ENCODE results near the gene LRRC32. TPM values are rescaled to one million over a fixed set of nuclear protein-coding genes. Genes with fewer than 3 reads are reported as not detected.

The LRRC32 gene
- polyA plus RNA-seq, 3 donors = 1.5 TPM; not detected in 2

DNA sequence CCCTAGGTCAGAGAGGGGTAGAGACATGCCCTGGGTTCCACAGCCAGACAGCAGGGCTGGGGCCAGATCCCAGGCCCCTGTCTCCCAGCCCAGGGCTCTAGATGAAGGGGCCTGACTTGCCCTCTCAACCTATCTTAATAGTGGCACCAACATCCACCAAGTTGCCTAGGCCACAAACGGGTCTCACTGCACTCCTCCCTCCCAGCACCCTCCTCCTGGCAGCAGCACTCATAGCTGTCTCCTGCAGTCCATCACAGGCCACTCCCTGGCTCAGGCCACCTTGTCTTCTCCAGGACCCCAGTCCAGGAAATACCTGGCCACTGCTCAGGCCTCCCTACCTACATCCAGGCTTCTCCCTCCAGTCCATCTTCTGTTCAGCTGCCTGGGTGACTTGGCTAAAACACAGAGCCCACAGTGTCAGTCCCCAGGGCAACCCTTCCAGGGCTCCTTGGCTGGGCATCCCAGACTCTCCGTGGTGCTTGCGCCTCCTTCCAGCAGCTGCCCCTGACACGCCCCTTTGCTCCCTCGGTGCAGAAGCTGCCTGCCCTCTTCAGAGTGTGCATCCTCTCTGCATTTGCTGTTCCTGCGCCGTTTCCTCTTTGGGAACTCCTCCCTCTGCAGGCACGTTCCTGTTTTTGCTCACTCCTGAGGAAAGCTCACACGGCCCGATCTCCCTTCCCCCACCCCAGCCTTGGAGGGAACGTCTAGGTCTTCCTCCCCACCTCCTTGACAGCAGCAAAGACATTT, 40.5 kb downstream of the LRRC32 start:
- no peaks in the 10 kb centered on the region for H3K36me3 ChIP-seq (replicated peaks in 1 of 2; ENCODE audit: control insufficient read depth in 1 of 2, insufficient read depth in 2 of 2, low read length in 2 of 2)
- no peaks in the 10 kb centered on the region for H3K79me2 ChIP-seq (ENCODE audit: insufficient read depth, low read length)
- H3K4me3 ChIP-seq (replicated peaks in 1 of 3; ENCODE audit: low read depth in 2 of 3, low read length in 3 of 3) = peak overlapping the region in 1 of 3 experiments; percentile 44
- H3K27ac ChIP-seq (ENCODE audit: low read depth in 1 of 2, low read length in 2 of 2) = peak overlapping the region; percentile 96 to 100
- peak; percentile 89 to 96 (median 95) for DNase-seq
- H3K9me3 ChIP-seq (replicated peaks in 1 of 2; ENCODE audit: control insufficient read depth in 1 of 2, insufficient read depth in 1 of 2, low read length in 2 of 2) = peaks cover 12 to 14% of the 10 kb centered on the region in 2 donors
- peaks cover 0 to 3% of the 10 kb centered on the region in 2 donors for H3K27me3 ChIP-seq (ENCODE audit: control insufficient read depth in 2 of 2, insufficient read depth in 2 of 2, low read length in 2 of 2)
- H3K27ac Mint-ChIP-seq = peak overlapping the region; percentile 99 to 100 (median 100)
- H3K4me1 Mint-ChIP-seq = peaks cover 57% of the 10 kb centered on the region
- peak overlapping the region; percentile 93 for H3K9ac ChIP-seq (ENCODE audit: insufficient read depth, low read length, poor library complexity, severe bottlenecking)
- 2% methylated on average over 11 of the region's 11 CpGs for WGBS (ENCODE audit: insufficient coverage)
- TF ChIP-seq, protein P1, sequence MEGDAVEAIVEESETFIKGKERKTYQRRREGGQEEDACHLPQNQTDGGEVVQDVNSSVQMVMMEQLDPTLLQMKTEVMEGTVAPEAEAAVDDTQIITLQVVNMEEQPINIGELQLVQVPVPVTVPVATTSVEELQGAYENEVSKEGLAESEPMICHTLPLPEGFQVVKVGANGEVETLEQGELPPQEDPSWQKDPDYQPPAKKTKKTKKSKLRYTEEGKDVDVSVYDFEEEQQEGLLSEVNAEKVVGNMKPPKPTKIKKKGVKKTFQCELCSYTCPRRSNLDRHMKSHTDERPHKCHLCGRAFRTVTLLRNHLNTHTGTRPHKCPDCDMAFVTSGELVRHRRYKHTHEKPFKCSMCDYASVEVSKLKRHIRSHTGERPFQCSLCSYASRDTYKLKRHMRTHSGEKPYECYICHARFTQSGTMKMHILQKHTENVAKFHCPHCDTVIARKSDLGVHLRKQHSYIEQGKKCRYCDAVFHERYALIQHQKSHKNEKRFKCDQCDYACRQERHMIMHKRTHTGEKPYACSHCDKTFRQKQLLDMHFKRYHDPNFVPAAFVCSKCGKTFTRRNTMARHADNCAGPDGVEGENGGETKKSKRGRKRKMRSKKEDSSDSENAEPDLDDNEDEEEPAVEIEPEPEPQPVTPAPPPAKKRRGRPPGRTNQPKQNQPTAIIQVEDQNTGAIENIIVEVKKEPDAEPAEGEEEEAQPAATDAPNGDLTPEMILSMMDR (IDR thresholded peaks at IDR 0.05) = no peak
- peak overlapping the region; percentile 44 for H3K4me2 ChIP-seq (replicated peaks; ENCODE audit: extremely low read depth, low read length, poor library complexity, severe bottlenecking)
- peaks cover 6 to 14% (median 13%) of the 10 kb centered on the region in 3 donors for H3K27me3 Mint-ChIP-seq (ENCODE audit: low read depth in 3 of 3)
- H3K4me1 ChIP-seq (ENCODE audit: control insufficient read depth in 1 of 2, insufficient read depth in 2 of 2, low read length in 2 of 2) = peaks cover 47 to 53% of the 10 kb centered on the region in 2 donors
- peak overlapping the region; percentile 70 to 88 for H3K4me3 Mint-ChIP-seq
- H4K20me1 ChIP-seq (ENCODE audit: insufficient read depth, low read length) = no peaks in the 10 kb centered on the region
- peaks cover 9 to 22% (median 14%) of the 10 kb centered on the region in 7 donors for H3K9me3 Mint-ChIP-seq
- H3K36me3 Mint-ChIP-seq = peaks cover 14 to 24% of the 10 kb centered on the region in 2 donors
- H2AFZ ChIP-seq (ENCODE audit: insufficient read depth, low read depth, low read length, poor library complexity, severe bottlenecking) = no peak overlapping the region
- intact Hi-C loops (cut with micrococcal nuclease) = loop anchor here (2.0 to 5.0 kb wide), 2 partner anchors 41 to 42 kb away; partner anchors contain the start of gene LRRC32 (in 2 of the 2)

DNA sequence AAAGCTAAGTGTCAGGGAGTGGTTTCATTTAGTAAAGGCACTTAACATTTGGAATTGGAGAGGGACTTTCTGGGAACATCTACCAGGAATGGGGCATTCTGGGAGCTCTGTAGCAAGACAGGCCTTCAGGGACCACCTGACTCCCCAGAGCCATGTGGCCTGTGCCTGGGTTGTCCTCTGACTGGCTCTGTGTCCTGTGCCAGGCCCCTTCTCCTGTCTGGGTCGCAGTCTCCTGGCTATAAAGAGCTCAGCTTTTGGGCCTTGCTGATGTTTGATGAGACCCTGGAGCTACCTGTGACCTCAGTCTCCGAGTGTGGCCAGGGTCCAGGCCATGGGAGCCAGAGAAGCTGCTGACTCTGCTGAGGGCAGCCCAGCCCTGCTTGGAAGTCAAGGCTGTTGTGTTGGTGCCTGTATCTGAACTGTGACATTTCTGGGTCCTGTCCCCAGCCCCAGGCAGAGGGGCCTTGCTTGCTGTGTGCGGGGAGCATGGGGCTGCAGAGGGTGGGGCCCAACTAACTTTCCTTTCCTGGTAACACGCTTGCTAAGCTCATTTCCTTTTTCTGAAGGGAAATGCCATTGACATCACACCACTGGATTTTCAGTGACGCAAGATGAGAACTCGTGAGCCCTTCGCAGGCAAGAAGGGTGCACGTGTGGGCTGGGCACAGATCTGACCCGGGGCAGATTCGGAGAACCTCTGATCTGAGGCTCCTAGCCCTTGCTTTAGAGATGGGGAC, 41.3 kb downstream of the LRRC32 start:
- peak; percentile 92 to 99 (median 98) for DNase-seq
- Histone ChIP-seq H3K4me1 (ENCODE audit: control insufficient read depth in 1 of 2, insufficient read depth in 2 of 2, low read length in 2 of 2) (peaks cover 47 to 53% of the 10 kb centered on the region in 2 donors), H4K20me1 (ENCODE audit: insufficient read depth, low read length) (no peaks in the 10 kb centered on the region), H3K36me3 (replicated peaks in 1 of 2; ENCODE audit: control insufficient read depth in 1 of 2, insufficient read depth in 2 of 2, low read length in 2 of 2) (no peaks in the 10 kb centered on the region), H3K4me3 (replicated peaks in 1 of 3; ENCODE audit: low read depth in 2 of 3, low read length in 3 of 3) (peak overlapping the region in 1 of 3 experiments; percentile 44), H3K9me3 (replicated peaks in 1 of 2; ENCODE audit: control insufficient read depth in 1 of 2, insufficient read depth in 1 of 2, low read length in 2 of 2) (peaks cover 12 to 14% of the 10 kb centered on the region in 2 donors), H2AFZ (ENCODE audit: insufficient read depth, low read depth, low read length, poor library complexity, severe bottlenecking) (no peak overlapping the region), H3K27ac (ENCODE audit: low read depth in 1 of 2, low read length in 2 of 2) (peak overlapping the region; percentile 96 to 100), H3K9ac (ENCODE audit: insufficient read depth, low read length, poor library complexity, severe bottlenecking) (peak overlapping the region; percentile 93), H3K79me2 (ENCODE audit: insufficient read depth, low read length) (no peaks in the 10 kb centered on the region), H3K4me2 (replicated peaks; ENCODE audit: extremely low read depth, low read length, poor library complexity, severe bottlenecking) (peak overlapping the region; percentile 44), H3K27me3 (ENCODE audit: control insufficient read depth in 2 of 2, insufficient read depth in 2 of 2, low read length in 2 of 2) (peaks cover 0 to 3% of the 10 kb centered on the region in 2 donors)
- H3K4me1 Mint-ChIP-seq = peaks cover 57% of the 10 kb centered on the region
- TF ChIP-seq, protein P1 (IDR thresholded peaks at IDR 0.05) = no peak
- peaks cover 9 to 25% (median 17%) of the 10 kb centered on the region in 7 donors for H3K9me3 Mint-ChIP-seq
- H3K27me3 Mint-ChIP-seq (ENCODE audit: low read depth in 3 of 3) = peaks cover 8 to 22% (median 18%) of the 10 kb centered on the region in 3 donors
- WGBS (ENCODE audit: insufficient coverage) = 33% methylated on average over 6 of the region's 10 CpGs
- peak overlapping the region; percentile 99 to 100 (median 100) for H3K27ac Mint-ChIP-seq
- peaks cover 14 to 24% of the 10 kb centered on the region in 2 donors for H3K36me3 Mint-ChIP-seq
- intact Hi-C loops (cut with micrococcal nuclease) = loop anchor here in 1 of 2 donors (2.0 kb wide), 1 partner anchor 42 kb away; the partner anchor contains the start of gene LRRC32
- peak overlapping the region; percentile 70 to 88 for H3K4me3 Mint-ChIP-seq

All from CD14-positive monocyte (primary cell).